Smooth muscle cell (in vitro differentiated cells): ENCODE measurements around the gene PCYT2. TPM values are rescaled to one million over a fixed set of nuclear protein-coding genes. Genes with fewer than 3 reads are reported as not detected.

Experiments used
- DNase-seq: peaks from one replicate; lab custom pipeline; 2025; ENCODE audit not compliant: unreplicated experiment; lab: John Stamatoyannopoulos, UW
- H2AFZ ChIP-seq: fragments of 200-600 bp; sonication (generic); 2 replicates; pipeline ENCODE4 v1.6.0; 2016; ENCODE audit warnings: antibody characterized with exemption, low read depth, mild to moderate bottlenecking
- H3F3A ChIP-seq: fragments of 200-600 bp; sonication (generic); 2 replicates; pipeline ENCODE4 v1.6.0; 2017; ENCODE audit warnings: antibody characterized with exemption, low read depth
- H3K27ac ChIP-seq: fragments of 200-600 bp; sonication (generic); 2 replicates; pipeline ENCODE4 v1.5.1; 2016; ENCODE audit warnings: low read depth, mild to moderate bottlenecking
- H3K27me3 ChIP-seq: fragments of 200-600 bp; sonication (generic); 2 replicates; pipeline ENCODE4 v1.6.1; 2016; ENCODE audit warnings: low read depth, mild to moderate bottlenecking
- H3K36me3 ChIP-seq: fragments of 200-600 bp; sonication (generic); 2 replicates; pipeline ENCODE4 v1.5.1; 2016; ENCODE audit warnings: low read depth
- H3K4me1 ChIP-seq: fragments of 200-600 bp; sonication (generic); 2 replicates; pipeline ENCODE4 v1.5.1; 2016; ENCODE audit warnings: low read depth
- H3K4me2 ChIP-seq: fragments of 200-600 bp; sonication (generic); 2 replicates; pipeline ENCODE4 v1.6.0; 2016; ENCODE audit warnings: mild to moderate bottlenecking
- H3K4me3 ChIP-seq: fragments of 200-600 bp; sonication (generic); 2 replicates; pipeline ENCODE4 v1.5.1; 2016; ENCODE audit warnings: mild to moderate bottlenecking
- H3K79me2 ChIP-seq: fragments of 200-600 bp; sonication (generic); 2 replicates; pipeline ENCODE4 v1.6.0; 2016; ENCODE audit warnings: low read depth, mild to moderate bottlenecking
- H3K9ac ChIP-seq: fragments of 200-600 bp; sonication (generic); 2 replicates; pipeline ENCODE4 v1.6.0; 2016; ENCODE audit warnings: low read depth
- H3K9me3 ChIP-seq: fragments of 200-600 bp; sonication (generic); replicated peaks from 2 replicates; pipeline ENCODE4 v1.5.1; 2016; ENCODE audit warnings: low read depth
- H4K20me1 ChIP-seq: fragments of 200-600 bp; sonication (generic); 2 replicates; pipeline ENCODE4 v1.6.0; 2016; ENCODE audit warnings: low read depth
- CTCF ChIP-seq: fragments of 200-600 bp; sonication (generic); IDR thresholded peaks from 2 replicates; pipeline ENCODE4 v1.5.1; 2017; ENCODE audit warnings: borderline replicate concordance, mild to moderate bottlenecking, antibody characterized with exemption; ENCODE audit not compliant: insufficient read depth, poor library complexity, severe bottlenecking
- WGBS: methylation state at CpG from one replicate; pipeline ENCODE4 v1.1.7; 2016; ENCODE audit warnings: low lambda C conversion rate; 5-methylcytosine and 5-hydroxymethylcytosine counted together
- polyA plus RNA-seq: library from polyadenylated mRNA; unstranded; fragments of >200 nt; fragmentation: Nextera tagmentation; extraction: Ambion mirVana; gene quantifications from 2 replicates; pipeline ENCODE4 v1.2.1, GENCODE V29; 2016
- total RNA-seq: library from RNA; depleted of rRNA; stranded (reverse); fragments of >200 nt; gene quantifications from 2 replicates; pipeline ENCODE4 v1.2.3, GENCODE V29; 2014

Gene PCYT2
- total and polyA plus RNA-seq, 2 experiments from 2014 or later: 11.4 to 50.6 TPM

GRCh38 chr17:81863123-81863675 lies 48.0 kb downstream of the PCYT2 start:
- no peak overlapping the region for H3K9ac ChIP-seq
- peaks cover 63% of the 10 kb centered on the region for H3K79me2 ChIP-seq
- H4K20me1 ChIP-seq: peaks cover 74% of the 10 kb centered on the region
- peaks cover 34% of the 10 kb centered on the region for H3F3A ChIP-seq
- peak overlapping the region; percentile 98 for H3K27ac ChIP-seq
- no peaks in the 10 kb centered on the region for H3K9me3 ChIP-seq
- WGBS: 93% methylated on average over 6 of the region's 6 CpGs
- H3K4me1 ChIP-seq: peaks cover 35% of the 10 kb centered on the region
- no peak overlapping the region for H3K4me3 ChIP-seq
- no peak for DNase-seq
- TF ChIP-seq CTCF: no peak
- H3K27me3 ChIP-seq: no peaks in the 10 kb centered on the region
- no peaks in the 10 kb centered on the region for H3K36me3 ChIP-seq
- no peak overlapping the region for H2AFZ ChIP-seq
- H3K4me2 ChIP-seq: peak overlapping the region; percentile 98

- peaks cover 20% of the 10 kb centered on the region for H3F3A ChIP-seq
- DNase-seq: peak; percentile 99
- peaks cover 85% of the 10 kb centered on the region for H3K79me2 ChIP-seq
- no peak overlapping the region for H2AFZ ChIP-seq
- peak overlapping the region; percentile 94 for H3K9ac ChIP-seq
- peak overlapping the region; percentile 98 for H3K4me2 ChIP-seq
- H3K9me3 ChIP-seq: no peaks in the 10 kb centered on the region
- 1% methylated on average over 58 of the region's 74 CpGs for WGBS
- H3K4me1 ChIP-seq: peaks cover 26% of the 10 kb centered on the region
- peak overlapping the region; percentile 74 for H3K4me3 ChIP-seq
- H3K36me3 ChIP-seq: peaks cover 6% of the 10 kb centered on the region
- peaks cover 74% of the 10 kb centered on the region for H4K20me1 ChIP-seq
- H3K27ac ChIP-seq: peak overlapping the region; percentile 98
- no peak for TF ChIP-seq CTCF
- no peaks in the 10 kb centered on the region for H3K27me3 ChIP-seq
Measured at GRCh38 chr17:81860756-81861568, 50.2 kb downstream of the PCYT2 start.

- H3K27me3 ChIP-seq: no peaks in the 10 kb centered on the region
- H3K9me3 ChIP-seq: no peaks in the 10 kb centered on the region
- H3K4me1 ChIP-seq: peaks cover 25% of the 10 kb centered on the region
- H3K27ac ChIP-seq: peak within 1 kb of the TSS; percentile 98
- H3F3A ChIP-seq: peaks cover 15% of the 10 kb centered on the region
- no peak for TF ChIP-seq CTCF
- no peak within 1 kb of the TSS for H2AFZ ChIP-seq
- DNase-seq: peak; percentile 99
- H3K4me3 ChIP-seq: peak within 1 kb of the TSS; percentile 100
- H3K36me3 ChIP-seq: peaks cover 6% of the 10 kb centered on the region
- H3K79me2 ChIP-seq: peaks cover 90% of the 10 kb centered on the region
- 2% methylated on average over 59 of the region's 95 CpGs for WGBS
- H4K20me1 ChIP-seq: peaks cover 74% of the 10 kb centered on the region
- peak within 1 kb of the TSS; percentile 98 for H3K4me2 ChIP-seq
- H3K9ac ChIP-seq: peak within 1 kb of the TSS; percentile 94
Measured at GRCh38 chr17:81859906-81860755, 51.1 kb downstream of the PCYT2 start, which contains the start of gene P4HB. P4HB (minus strand) TSS chr17:81860535; CDS start chr17:81860471, 64 bp downstream.
